Psoas muscle (tissue), 8 donors: Measurements from ENCODE around the gene GRM4. TPM values are rescaled to one million over a fixed set of nuclear protein-coding genes. Genes with fewer than 3 reads are reported as not detected.

Experiments used
- ATAC-seq, 4 donors: fragments of 200-7000 bp; cut with Tn5 transposase; one replicate each; pipeline ENCODE4 v1.9.1; 2020; ENCODE audit warnings: moderate library complexity in 3 of 4, mild to moderate bottlenecking in 2 of 4
- DNase-seq, 2 donors: peaks; one replicate each; pipeline ENCODE4 v3.0.0-alpha.2; 2020
- H3K27ac ChIP-seq: fragments of 200-600 bp; one replicate; pipeline ENCODE4 v1.8.0; 2022
- H3K27me3 ChIP-seq, 3 donors: fragments of 200-600 bp in 1 of 3; one replicate each; pipeline versions ENCODE4 v1.6.1 to v1.8.0; 2013 to 2022; ENCODE audit warnings: low read length in 2 of 3, mild to moderate bottlenecking in 2 of 3, moderate library complexity in 1 of 3; ENCODE audit not compliant: insufficient read depth in 3 of 3
- H3K36me3 ChIP-seq, 2 donors: fragments of 200-600 bp in 1 of 2; one replicate each; pipeline versions ENCODE4 v1.6.1 to v1.8.0; 2013 to 2022; ENCODE audit warnings: low read depth in 1 of 2, mild to moderate bottlenecking in 1 of 2, moderate library complexity in 1 of 2; ENCODE audit not compliant: insufficient read depth in 1 of 2
- H3K4me1 ChIP-seq: fragments of 200-600 bp; one replicate; pipeline ENCODE4 v1.8.0; 2022
- H3K4me3 ChIP-seq: fragments of 200-600 bp; one replicate; pipeline ENCODE4 v1.8.0; 2022; ENCODE audit warnings: mild to moderate bottlenecking
- H3K9me3 ChIP-seq: fragments of 200-600 bp; one replicate; pipeline ENCODE4 v1.8.0; 2022
- CTCF ChIP-seq: fragments of 200-600 bp; IDR thresholded peaks from one replicate; pipeline ENCODE4 v1.8.0; 2022; ENCODE audit warnings: antibody characterized with exemption
- WGBS, 3 donors: extraction: QIAGEN DNeasy Blood & Tissue Kit; methylation state at CpG; one replicate each; pipeline versions ENCODE4 v1.1.6 to v1.1.7; 2013; 5-methylcytosine and 5-hydroxymethylcytosine counted together
- intact Hi-C, 2 donors: fragments of 100-400 bp; cut with DNase I; formaldehyde crosslinking; loops; one replicate each; pipeline versions ENCODE4 v1.11.0 to v1.14.2; 2022
- polyA plus RNA-seq, 3 donors: library from polyadenylated mRNA; stranded (reverse); fragments of 200-250 nt; gene quantifications; one replicate each; pipeline ENCODE4 v1.2.3, GENCODE V29; 2013
- total RNA-seq, 4 donors: library from RNA; stranded (reverse); fragmentation: NEBNext Ultra II Directional in 2 of 4; extraction: Animal tissue kit (Norgen Biotek cat#: 25700) in 2 of 4; gene quantifications; one replicate each; pipeline versions ENCODE4 v1.2.1 to v1.2.4, GENCODE V29; 2021 to 2023
- donor health status: healthy with polysubstance abuse.
- donor health status: DM: no; HTN: no; CAD: no; lungs with moderate emphysema.
- donor health status: Bipolar disorder and iron deficiency.
- donor health status: healthy.
- donor health status: DM: yes; HTN: yes; CAD: no.
- donor health status: DM: no; HTN: no; CAD: no.
- donor health status: DM: no; HTN: no; CAD: no.
- donor health status: DM: yes; HTN: yes; CAD: no.

Gene GRM4
- total and polyA plus RNA-seq, 7 donors, result 0.07 to 0.39 (median 0.14) TPM; not detected in 4

- WGBS, 3 donors, result 57 to 63% (median 61%) methylated on average over 7 of the region's 7 CpGs
- DNase-seq (no peak), ATAC-seq (no peak)
- Histone ChIP-seq H3K27ac (no peak overlapping the region), H3K4me3 (no peak overlapping the region), H3K9me3 (no peaks in the 10 kb centered on the region), H3K27me3 (peaks cover 0 to 45% (median 22%) of the 10 kb centered on the region in 3 donors), H3K4me1 (peaks cover 3% of the 10 kb centered on the region), H3K36me3 (no peaks in the 10 kb centered on the region)
- TF ChIP-seq CTCF, result no peak
- intact Hi-C loops, result no loop called here
Measured at GRCh38 chr6:34064675-34065074, 81.2 kb downstream of the GRM4 start.

GRCh38 chr6:34063651-34064050 is 82.2 kb downstream of the GRM4 start:
- intact Hi-C loops, result no loop called here
- no peak for ATAC-seq
- WGBS, 3 donors, result 21 to 37% (median 34%) methylated on average over 6 of the region's 6 CpGs

GRCh38 chr6:34062815-34063214 is 83.1 kb downstream of the GRM4 start:
- no peak for ATAC-seq
- peaks cover 3% of the 10 kb centered on the region for H3K4me1 ChIP-seq
- no peak overlapping the region for H3K27ac ChIP-seq
- H3K36me3 ChIP-seq, result no peaks in the 10 kb centered on the region
- 55 to 63% (median 62%) methylated on average over 7 of the region's 7 CpGs for WGBS, 3 donors
- intact Hi-C loops, result no loop called here
- H3K9me3 ChIP-seq, result no peaks in the 10 kb centered on the region
- H3K4me3 ChIP-seq, result no peak overlapping the region
- H3K27me3 ChIP-seq, result peaks cover 0 to 42% (median 19%) of the 10 kb centered on the region in 3 donors
- TF ChIP-seq CTCF, result no peak
- no peak for DNase-seq

More at GRCh38 chr6:34063651-34064050, 82.2 kb downstream of the GRM4 start:
- Histone ChIP-seq H3K27ac (no peak overlapping the region), H3K36me3 (no peaks in the 10 kb centered on the region), H3K4me3 (no peak overlapping the region), H3K27me3 (peaks cover 0 to 45% (median 22%) of the 10 kb centered on the region in 3 donors), H3K9me3 (no peaks in the 10 kb centered on the region), H3K4me1 (peaks cover 3% of the 10 kb centered on the region)
- TF ChIP-seq CTCF, result no peak
- no peak for DNase-seq

DNA sequence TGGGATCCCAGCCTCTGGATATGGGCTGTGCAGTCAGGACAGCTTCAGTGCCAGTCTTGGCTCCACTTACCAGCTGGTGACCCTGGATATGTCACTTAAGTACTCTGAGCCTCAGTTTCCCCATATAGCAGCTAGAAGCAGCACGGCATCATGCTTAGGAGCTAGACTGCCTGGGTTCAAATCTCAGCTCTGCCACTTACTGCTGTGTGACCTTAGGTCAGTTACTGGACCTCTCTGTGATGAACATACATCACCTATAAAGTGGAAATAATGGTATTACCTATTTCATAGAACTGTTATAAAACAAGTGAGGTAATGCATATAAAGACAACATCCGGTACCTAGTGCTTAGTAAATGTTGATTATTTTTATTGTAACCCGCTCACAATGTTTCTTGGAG is 83.7 kb downstream of the GRM4 start:
- H3K27me3 ChIP-seq, result peaks cover 0 to 37% (median 19%) of the 10 kb centered on the region in 3 donors
- intact Hi-C loops, result no loop called here
- WGBS, 3 donors, result 87 to 90% (median 89%) methylated on average over 3 of the region's 3 CpGs
- no peak overlapping the region for H3K4me3 ChIP-seq
- H3K36me3 ChIP-seq, result no peaks in the 10 kb centered on the region
- H3K27ac ChIP-seq, result no peak overlapping the region
- peaks cover 3% of the 10 kb centered on the region for H3K4me1 ChIP-seq
- DNase-seq, result no peak
- TF ChIP-seq CTCF, result no peak
- no peaks in the 10 kb centered on the region for H3K9me3 ChIP-seq
- no peak for ATAC-seq

- Histone ChIP-seq H3K27me3 (peaks cover 0 to 37% (median 18%) of the 10 kb centered on the region in 3 donors), H3K4me1 (peaks cover 3% of the 10 kb centered on the region), H3K4me3 (no peak overlapping the region), H3K27ac (no peak overlapping the region), H3K36me3 (no peaks in the 10 kb centered on the region), H3K9me3 (no peaks in the 10 kb centered on the region)
- TF ChIP-seq CTCF, result no peak
- WGBS, 3 donors, result 64 to 82% (median 77%) methylated on average over 3 of the region's 3 CpGs
- DNase-seq, result no peak
- intact Hi-C loops, result no loop called here
- no peak for ATAC-seq
Measured at GRCh38 chr6:34061348-34061747, 84.5 kb downstream of the GRM4 start.
